WTC11 (cell line): ENCODE results near the gene LDLRAD3. TPM values are rescaled to one million over a fixed set of nuclear protein-coding genes. Genes with fewer than 3 reads are reported as not detected.

ENCODE experiments used
- ATAC-seq: fragments of 200-7000 bp; cut with Tn5 transposase; 2 replicates; pipeline ENCODE4 v1.10.0; 2021; ENCODE audit warnings: mild to moderate bottlenecking, moderate library complexity
- CTCF ChIA-PET: fragments of 300-600 bp; sonication (Branson Sonifier 250); formaldehyde crosslinking; loops from one replicate; lab custom pipeline; 2021; ENCODE audit warnings: antibody characterized with exemption; lab: Charles Lee
- POLR2A ChIA-PET: fragments of 350-600 bp; sonication (Branson Sonifier 250); formaldehyde crosslinking; loops from one replicate; lab custom pipeline; 2021; ENCODE audit warnings: antibody characterized with exemption; lab: Charles Lee
- DNase-seq: peaks from one replicate; pipeline ENCODE4 v3.0.0; 2021; ENCODE audit warnings: low spot score
- H3K27ac Mint-ChIP-seq: 2 replicates; pipeline ENCODE4 v1.8.0; 2021; ENCODE audit warnings: mixed read lengths
- H3K27me3 Mint-ChIP-seq: 2 replicates; pipeline ENCODE4 v1.8.0; 2021; ENCODE audit warnings: low read depth, mild to moderate bottlenecking, moderate library complexity, mixed read lengths
- H3K36me3 Mint-ChIP-seq: 2 replicates; pipeline ENCODE4 v1.8.0; 2021; ENCODE audit warnings: mixed read lengths
- H3K4me1 Mint-ChIP-seq: 2 replicates; pipeline ENCODE4 v1.8.0; 2022; ENCODE audit warnings: mixed read lengths
- H3K4me3 Mint-ChIP-seq: 2 replicates; pipeline ENCODE4 v1.8.0; 2021; ENCODE audit warnings: mild to moderate bottlenecking, moderate library complexity, mixed read lengths
- H3K9me3 Mint-ChIP-seq: 2 replicates; pipeline ENCODE4 v1.8.0; 2021; ENCODE audit warnings: mixed read lengths
- AR ChIP-seq: fragments of 250-450 bp; sonication (Bioruptor Pico); IDR thresholded peaks from 2 replicates; pipeline ENCODE4 v1.9.0; 2021; ENCODE audit warnings: mild to moderate bottlenecking
- ATF3 ChIP-seq: sonication (generic); formaldehyde crosslinking; conservative IDR thresholded peaks from 2 replicates; pipeline ENCODE4 v1.8.1; 2022; ENCODE audit warnings: mild to moderate bottlenecking, missing genetic modification reagents
- CDX4 ChIP-seq: fragments of 250-450 bp; sonication (Bioruptor Pico); IDR thresholded peaks from 2 replicates; pipeline ENCODE4 v1.9.0; 2021; ENCODE audit warnings: moderate library complexity, mild to moderate bottlenecking, inconsistent platforms, borderline replicate concordance
- E2F1 ChIP-seq: sonication (generic); formaldehyde crosslinking; IDR thresholded peaks from 2 replicates; pipeline ENCODE4 v1.8.0; 2022; ENCODE audit warnings: mild to moderate bottlenecking, missing genetic modification reagents
- ERG ChIP-seq: fragments of 250-450 bp; sonication (Bioruptor Pico); IDR thresholded peaks from 2 replicates; pipeline ENCODE4 v1.8.0; 2021; ENCODE audit warnings: mild to moderate bottlenecking
- ESRRA ChIP-seq: sonication (generic); formaldehyde crosslinking; IDR thresholded peaks from 2 replicates; pipeline ENCODE4 v1.8.1; 2022; ENCODE audit warnings: mild to moderate bottlenecking, missing genetic modification reagents, borderline replicate concordance
- GABPB1 ChIP-seq: sonication (generic); formaldehyde crosslinking; IDR thresholded peaks from 2 replicates; pipeline ENCODE4 v1.8.1; 2023; ENCODE audit warnings: mild to moderate bottlenecking, missing genetic modification reagents
- GRHL2 ChIP-seq: fragments of 250-450 bp; sonication (Bioruptor Pico); IDR thresholded peaks from 2 replicates; pipeline ENCODE4 v1.8.0; 2022; ENCODE audit warnings: mild to moderate bottlenecking, moderate library complexity; ENCODE audit not compliant: insufficient replicate concordance, severe bottlenecking
- NFATC4 ChIP-seq: fragments of 250-450 bp; sonication (Bioruptor Pico); IDR thresholded peaks from 2 replicates; pipeline ENCODE4 v1.9.0; 2021; ENCODE audit warnings: mild to moderate bottlenecking
- NFE2L1 ChIP-seq: sonication (generic); formaldehyde crosslinking; IDR thresholded peaks from 2 replicates; pipeline ENCODE4 v1.8.1; 2023; ENCODE audit warnings: missing genetic modification reagents
- NR2C2 ChIP-seq: sonication (generic); formaldehyde crosslinking; IDR thresholded peaks from 2 replicates; pipeline ENCODE4 v1.8.0; 2022; ENCODE audit warnings: mild to moderate bottlenecking, missing genetic modification reagents
- PREB ChIP-seq: sonication (generic); formaldehyde crosslinking; IDR thresholded peaks from 2 replicates; pipeline ENCODE4 v1.8.1; 2022; ENCODE audit warnings: mild to moderate bottlenecking, missing genetic modification reagents, moderate library complexity, borderline replicate concordance
- PRRX2 ChIP-seq: fragments of 250-450 bp; sonication (Bioruptor Pico); IDR thresholded peaks from 2 replicates; pipeline ENCODE4 v1.8.0; 2021; ENCODE audit warnings: mild to moderate bottlenecking
- SMAD3 ChIP-seq: sonication (generic); formaldehyde crosslinking; IDR thresholded peaks from 2 replicates; pipeline ENCODE4 v1.8.0; 2022; ENCODE audit warnings: missing genetic modification reagents, mild to moderate bottlenecking, borderline replicate concordance
- SMAD4 ChIP-seq: sonication (generic); formaldehyde crosslinking; IDR thresholded peaks from 2 replicates; pipeline ENCODE4 v1.8.0; 2022; ENCODE audit warnings: mild to moderate bottlenecking, missing genetic modification reagents
- TCF7 ChIP-seq: sonication (generic); formaldehyde crosslinking; IDR thresholded peaks from 2 replicates; pipeline ENCODE4 v1.8.0; 2022; ENCODE audit warnings: mild to moderate bottlenecking, low read depth, missing genetic modification reagents, moderate library complexity
- TP53 ChIP-seq: sonication (generic); formaldehyde crosslinking; IDR thresholded peaks from 2 replicates; pipeline ENCODE4 v1.8.1; 2023; ENCODE audit warnings: mild to moderate bottlenecking, missing genetic modification reagents
- USF1 ChIP-seq: sonication (generic); formaldehyde crosslinking; IDR thresholded peaks from 2 replicates; pipeline ENCODE4 v1.8.0; 2022; ENCODE audit warnings: mild to moderate bottlenecking, missing genetic modification reagents
- USF2 ChIP-seq: sonication (generic); formaldehyde crosslinking; IDR thresholded peaks from 2 replicates; pipeline ENCODE4 v1.8.1; 2023; ENCODE audit warnings: mild to moderate bottlenecking, missing genetic modification reagents, moderate library complexity
- ZNF232 ChIP-seq: sonication (generic); formaldehyde crosslinking; IDR thresholded peaks from 2 replicates; pipeline ENCODE4 v1.8.0; 2022; ENCODE audit warnings: mild to moderate bottlenecking, missing genetic modification reagents
- ZNF281 ChIP-seq: sonication (generic); formaldehyde crosslinking; IDR thresholded peaks from 2 replicates; pipeline ENCODE4 v1.8.0; 2023; ENCODE audit warnings: mild to moderate bottlenecking, missing genetic modification reagents
- total RNA-seq: library from RNA; stranded (reverse); gene quantifications from 3 replicates; pipeline ENCODE4 v1.2.3, GENCODE V29; 2021

The LDLRAD3 gene
- total RNA-seq, 1 experiment from 2014 or later = 14.5 TPM

- H3K4me1 Mint-ChIP-seq = peaks cover 13% of the 10 kb centered on the region
- ATAC-seq (no peak), DNase-seq (no peak)
- peaks cover 6% of the 10 kb centered on the region; the same call in 1 of the 2 replicates for H3K36me3 Mint-ChIP-seq
- H3K27me3 Mint-ChIP-seq = no peaks in the 10 kb centered on the region
- TF ChIP-seq GRHL2 (CRISPR knock-in tag) (no peak), ATF3 (no peak), USF2 (CRISPR knock-in tag) (no peak), GABPB1 (no peak), TCF7 (CRISPR knock-in tag) (no peak), NR2C2 (no peak), E2F1 (CRISPR knock-in tag) (no peak), CDX4 (CRISPR knock-in tag) (no peak), AR (CRISPR knock-in tag) (no peak), NFE2L1 (CRISPR knock-in tag) (no peak), SMAD3 (CRISPR knock-in tag) (no peak), USF1 (no peak), ZNF281 (CRISPR knock-in tag) (no peak), ESRRA (CRISPR knock-in tag) (no peak), TP53 (CRISPR knock-in tag) (no peak), PRRX2 (CRISPR knock-in tag) (no peak)
- H3K27ac Mint-ChIP-seq = no peak overlapping the region
- H3K4me3 Mint-ChIP-seq = no peak overlapping the region
- peaks cover 4% of the 10 kb centered on the region; the same call in 1 of the 2 replicates for H3K9me3 Mint-ChIP-seq
- ChIA-PET CTCF (interaction anchor here (0.7 kb wide), 1 partner anchor 11 kb away, joined by 3 read pairs; no protein-coding TSS in a partner anchor), POLR2A (interaction anchor here (0.7 kb wide), 1 partner anchor 26 kb away, joined by 5 read pairs; no protein-coding TSS in a partner anchor)
Measured at GRCh38 chr11:36233204-36233603, 289.3 kb downstream of the LDLRAD3 start.

- ChIA-PET POLR2A (no interaction called here), CTCF (interaction anchor here (1.2 kb wide), 1 partner anchor 413 kb away, joined by 4 read pairs; no protein-coding TSS in a partner anchor)
- Mint-ChIP-seq H3K27me3 (no peaks in the 10 kb centered on the region), H3K27ac (no peak overlapping the region), H3K4me1 (peaks cover 11% of the 10 kb centered on the region; the same call in 1 of the 2 replicates), H3K4me3 (no peak overlapping the region), H3K9me3 (peaks cover 4% of the 10 kb centered on the region; the same call in 1 of the 2 replicates), H3K36me3 (peaks cover 6% of the 10 kb centered on the region; the same call in 1 of the 2 replicates)
- no peak for ATAC-seq
- DNase-seq = no peak
- TF ChIP-seq ATF3 (no peak), NFE2L1 (CRISPR knock-in tag) (no peak), PREB (CRISPR knock-in tag) (no peak), SMAD4 (CRISPR knock-in tag) (no peak), NFATC4 (CRISPR knock-in tag) (no peak), ERG (CRISPR knock-in tag) (no peak), ZNF232 (CRISPR knock-in tag) (no peak)
Measured at GRCh38 chr11:36234825-36235224, 291.0 kb downstream of the LDLRAD3 start.
